NCI-H2196 treated with DMSO at 0.1 percent for 48 hours (cell line): ENCODE data around the gene RBBP6.
A peak's percentile ranks its signal among the peaks of the same experiment; 100 is the strongest.
"Not testable (repeated sequence)": the region's sequence is repeated elsewhere in the genome, so short reads cannot be mapped to it uniquely, and the experiment has no call there.

Source experiments
- DNase-seq: peaks from one replicate; lab custom pipeline; 2025; ENCODE audit not compliant: unreplicated experiment; lab: John Stamatoyannopoulos, UW

Gene RBBP6

DNA sequence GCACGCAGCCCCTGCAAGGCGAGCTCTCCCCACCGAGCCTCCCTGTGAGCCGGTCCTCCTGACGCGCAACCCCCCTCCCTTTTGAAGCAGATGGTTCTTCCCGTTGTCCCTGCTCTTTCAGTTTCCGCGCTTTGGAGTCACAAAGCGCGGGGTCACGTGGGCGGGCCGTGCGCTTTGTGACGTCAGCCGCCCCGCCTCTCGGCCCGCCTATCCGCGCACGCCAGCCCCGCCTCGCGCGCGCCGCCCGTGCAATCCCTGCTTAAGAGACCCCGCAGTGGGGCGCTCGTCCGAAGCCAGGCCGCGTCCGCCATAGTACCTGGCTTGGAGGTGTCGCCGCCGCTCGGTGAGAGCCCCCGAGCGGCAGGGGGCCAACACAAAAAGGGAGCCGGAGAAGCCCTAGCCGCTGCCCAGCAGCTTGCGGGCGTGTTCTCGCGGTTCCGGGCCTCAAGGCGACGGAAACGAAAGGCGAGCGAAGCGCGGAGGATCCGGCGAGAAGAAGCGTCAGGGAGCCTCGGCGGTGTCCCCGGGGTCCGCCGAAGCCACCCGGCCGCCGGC, at the start of gene RBBP6:
TSS of gene RBBP6 (plus strand) at position 272 of the 555 bp plus-strand sequence. CDS start 1,061 bp downstream, outside the sequence.
- peak; percentile 91 for DNase-seq

- DNase-seq: no peak
These were observed 48.5 kb upstream of the RBBP6 start for GRCh38 chr16:24490866-24491265.

DNA sequence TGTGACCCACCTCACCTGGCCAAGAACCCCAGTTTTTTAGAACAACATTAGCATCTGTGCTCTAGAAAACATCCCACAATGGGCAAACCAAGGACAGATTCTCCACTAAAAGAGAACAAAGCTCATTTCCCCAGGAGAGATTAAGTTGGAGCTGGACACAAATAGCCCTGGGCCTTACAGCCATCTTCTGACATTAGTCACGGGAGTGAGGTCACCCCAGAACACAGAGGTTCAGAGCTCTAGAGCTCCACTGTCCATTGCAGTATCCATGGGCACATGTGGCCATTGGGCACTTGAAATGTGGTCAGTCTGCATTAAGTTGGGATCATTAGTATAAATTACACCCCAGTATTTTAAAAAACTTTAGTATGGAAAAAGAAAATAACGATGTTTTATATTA, 47.6 kb upstream of the RBBP6 start:
- no peak for DNase-seq

GRCh38 chr16:24493821-24494220, 45.5 kb upstream of the RBBP6 start:
- no peak for DNase-seq

DNA sequence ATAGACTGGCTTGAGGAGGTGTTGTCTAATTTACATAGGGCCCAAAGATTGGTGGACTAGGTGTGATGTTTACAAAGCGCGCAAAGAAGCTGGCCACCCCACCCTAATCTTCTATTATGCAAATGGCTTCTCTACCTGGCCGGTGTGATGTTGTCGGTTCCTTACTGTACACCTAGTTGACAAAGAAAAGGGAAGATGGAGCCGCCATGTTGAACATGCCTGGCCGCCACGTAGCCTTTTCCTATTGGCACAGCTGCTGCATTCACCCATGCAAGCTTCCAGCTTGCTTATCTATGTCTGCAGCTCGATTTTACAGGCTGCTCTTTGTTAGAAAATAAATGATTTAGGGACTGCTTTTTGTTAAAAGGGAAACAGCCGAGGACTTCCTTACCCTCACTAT, 44.2 kb upstream of the RBBP6 start:
- DNase-seq: not testable (repeated sequence)

DNA sequence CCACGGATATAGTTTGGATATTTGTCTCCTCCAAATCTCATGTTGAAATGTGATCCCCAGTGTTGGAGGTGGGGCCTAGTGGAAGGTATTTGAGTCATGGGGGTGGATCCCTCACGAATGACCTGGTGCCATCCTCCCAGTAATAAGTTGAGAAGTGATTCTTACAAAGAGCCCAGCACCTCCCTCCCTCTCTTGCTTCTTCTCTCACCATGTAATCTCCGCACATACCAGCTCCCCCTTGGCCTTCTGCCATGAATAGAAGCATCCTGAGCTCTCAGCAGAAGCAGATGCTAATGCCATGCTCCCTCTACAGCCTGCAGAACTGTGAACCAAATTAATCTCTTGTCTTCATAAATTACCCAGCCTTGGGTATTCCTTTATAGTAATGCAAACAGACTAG, 41.9 kb upstream of the RBBP6 start:
- DNase-seq: no peak

DNA sequence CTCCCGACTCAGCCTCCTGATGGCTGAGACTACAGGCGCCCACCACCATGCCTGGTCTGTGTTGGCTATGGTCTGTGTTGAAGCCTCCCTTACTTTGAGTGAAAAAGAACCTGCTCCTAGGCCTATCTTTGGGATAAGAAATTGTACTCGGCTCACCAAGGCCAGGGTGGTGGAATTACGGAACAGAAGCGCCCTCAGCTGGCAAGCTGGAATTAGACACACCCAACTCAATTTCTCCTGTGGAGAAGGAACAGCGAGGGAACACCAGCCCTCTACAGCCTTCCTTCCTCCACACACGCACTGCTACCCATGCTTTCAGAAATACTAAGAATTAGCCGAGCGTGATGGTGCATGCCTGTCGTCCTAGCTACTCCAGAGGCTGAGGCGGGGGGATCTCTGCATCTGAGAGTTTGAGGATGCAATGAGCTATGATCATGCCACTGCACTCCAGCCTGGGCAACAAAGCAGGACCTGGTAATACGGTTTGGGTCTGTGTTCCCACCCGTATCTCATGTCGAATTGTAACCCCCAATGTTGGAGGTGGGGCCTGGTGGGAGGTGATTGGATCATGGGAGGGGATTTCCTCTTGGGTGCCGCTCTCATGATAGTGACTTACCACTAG, 40.1 kb upstream of the RBBP6 start:
- no peak for DNase-seq

DNA sequence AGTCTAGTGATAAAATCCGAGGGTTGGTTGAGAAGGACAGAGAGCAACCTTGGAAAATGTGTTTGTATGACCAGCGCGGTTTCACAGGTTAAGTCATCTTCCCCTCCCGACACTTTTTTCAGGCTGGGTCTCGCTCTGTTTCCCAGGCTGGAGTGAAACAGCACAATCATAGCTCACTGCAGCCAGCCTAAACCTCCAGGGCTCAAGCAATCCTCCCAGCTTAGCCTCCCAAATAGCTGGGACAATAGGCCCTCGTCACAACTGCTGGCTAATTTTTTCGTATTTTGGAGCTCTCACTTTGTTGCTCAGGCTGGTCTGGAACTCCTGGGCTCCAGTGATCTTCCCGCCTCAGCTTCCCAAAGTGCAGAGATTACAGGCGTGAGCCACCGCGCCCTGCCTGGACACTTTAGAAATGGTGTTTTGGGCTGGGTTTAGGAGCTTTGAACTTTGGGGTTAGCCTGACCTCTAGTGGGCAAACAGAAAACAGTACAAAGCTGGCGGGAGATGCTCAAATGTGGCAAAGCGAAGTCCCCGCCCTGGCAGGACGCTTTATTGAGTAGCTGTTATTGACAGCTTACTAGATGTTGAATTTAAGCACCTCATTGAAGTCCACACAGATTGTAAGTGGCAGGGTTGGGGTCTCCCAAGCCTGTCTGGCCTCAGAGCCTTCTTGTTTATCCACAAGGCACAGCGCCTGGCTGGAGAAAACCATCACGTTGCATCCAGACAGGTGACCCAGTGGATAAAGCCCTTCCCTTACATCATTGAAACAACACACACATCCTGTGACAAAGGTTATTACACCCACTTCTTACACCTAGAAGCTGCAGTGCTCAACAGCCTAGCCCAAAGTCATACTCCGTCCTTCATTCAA, 34.7 kb upstream of the RBBP6 start:
- DNase-seq: peak; percentile 24

- no peak for DNase-seq
These were observed 33.4 kb upstream of the RBBP6 start for GRCh38 chr16:24505959-24506358.

DNA sequence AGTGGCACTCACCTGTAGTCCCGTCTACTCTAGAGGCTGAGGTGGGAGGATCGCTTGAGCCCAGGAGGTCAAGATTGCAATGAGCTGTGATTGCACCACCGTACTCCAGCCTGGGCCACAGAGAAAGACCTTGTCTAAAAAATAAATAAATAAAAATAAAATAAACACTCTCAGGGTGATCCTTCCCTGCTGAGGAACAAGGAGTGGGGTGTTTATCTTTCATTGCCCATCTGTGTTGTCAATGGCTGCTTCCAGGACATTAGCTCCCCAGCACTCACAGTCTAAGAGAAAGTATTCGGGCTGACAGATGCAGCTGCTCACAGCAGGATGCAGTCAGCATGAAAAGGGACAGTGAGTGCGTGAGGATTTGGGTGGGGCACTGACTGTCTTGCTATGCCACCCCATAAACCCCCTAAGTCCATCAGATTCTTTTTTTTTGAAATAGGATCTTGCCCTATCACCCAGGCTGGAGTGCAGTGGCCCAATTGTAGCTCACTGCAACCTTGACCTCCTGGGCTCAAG, 31.3 kb upstream of the RBBP6 start:
- DNase-seq: no peak

DNA sequence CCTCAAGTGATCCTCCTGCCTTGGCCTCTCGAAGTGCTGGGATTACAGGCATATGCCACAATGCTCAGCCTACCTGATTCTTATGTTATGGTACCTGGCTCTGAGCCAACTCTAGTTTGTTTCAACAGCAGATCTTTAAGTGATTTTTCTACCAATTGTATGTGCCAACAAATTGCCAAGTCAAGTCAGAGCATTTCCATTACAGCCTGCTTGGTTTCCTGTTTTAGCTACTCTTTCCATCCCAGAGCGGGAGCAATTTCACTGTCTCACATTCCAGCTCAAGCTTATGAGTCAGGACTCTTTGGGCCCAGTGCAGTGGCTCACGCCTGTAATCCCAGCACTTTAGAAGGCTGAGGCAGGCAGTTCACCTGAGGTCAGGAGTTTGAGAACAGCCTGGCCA, 30.8 kb upstream of the RBBP6 start:
- DNase-seq: no peak

- no peak for DNase-seq
These were observed 29.8 kb upstream of the RBBP6 start for GRCh38 chr16:24509536-24509935.

DNA sequence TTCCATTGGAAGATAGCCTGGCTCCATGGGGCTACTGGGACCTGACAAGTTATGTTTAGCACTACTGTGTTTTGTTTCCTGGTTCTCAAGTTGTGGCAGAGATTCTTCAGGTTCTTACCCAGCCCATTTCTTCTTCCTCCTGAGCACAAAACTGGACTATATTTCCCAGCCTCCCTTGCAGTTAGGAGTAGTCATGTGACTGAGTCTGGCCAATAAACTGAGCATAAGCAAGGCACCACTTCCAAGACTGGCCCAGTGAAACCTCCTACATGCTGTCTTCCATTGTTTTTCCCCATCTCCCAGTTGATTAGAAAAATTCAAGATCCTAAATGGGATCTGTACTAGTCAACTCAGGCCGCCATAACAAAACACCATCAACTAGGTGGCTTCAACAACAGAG, 28.2 kb upstream of the RBBP6 start:
- DNase-seq: no peak

DNA sequence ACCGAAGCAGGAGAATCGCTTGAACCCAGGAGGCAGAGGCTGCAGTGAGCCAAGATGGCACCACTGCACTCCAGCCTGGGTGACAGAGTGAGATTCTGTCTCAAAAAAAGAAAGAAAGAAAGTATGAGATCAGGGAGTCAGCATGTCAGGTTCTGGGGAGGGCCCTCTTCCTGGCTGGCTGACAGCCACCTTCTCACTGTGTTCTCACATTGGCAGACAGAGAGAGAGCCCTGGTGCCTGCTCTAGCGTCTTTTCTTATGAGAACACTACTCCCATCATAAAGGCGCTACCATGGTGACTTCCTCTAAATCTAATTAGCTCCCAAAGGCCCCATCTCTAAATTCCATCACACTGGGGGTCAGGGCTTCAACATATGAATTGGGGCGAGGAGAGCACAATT, 27.6 kb upstream of the RBBP6 start:
- DNase-seq: no peak

DNA sequence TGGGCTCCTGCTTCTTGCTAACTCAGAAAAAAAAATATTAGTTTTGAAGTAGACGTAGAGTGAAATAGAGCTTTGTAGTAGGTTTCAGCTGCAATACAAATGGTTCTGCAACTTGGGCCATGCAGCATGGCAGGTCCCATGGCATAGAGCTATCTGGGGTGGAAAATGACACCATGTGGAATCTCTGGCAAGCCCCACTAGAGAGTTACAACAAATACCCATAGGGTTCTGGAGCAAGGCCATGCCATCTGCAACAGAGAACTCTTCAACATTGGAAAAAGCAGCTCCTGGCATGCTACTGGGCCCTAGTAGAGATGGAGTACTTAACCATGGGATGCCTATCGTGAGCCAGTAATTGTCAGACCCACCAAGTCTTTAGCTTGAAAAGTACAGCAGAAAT, 25.3 kb upstream of the RBBP6 start:
- DNase-seq: no peak

DNA sequence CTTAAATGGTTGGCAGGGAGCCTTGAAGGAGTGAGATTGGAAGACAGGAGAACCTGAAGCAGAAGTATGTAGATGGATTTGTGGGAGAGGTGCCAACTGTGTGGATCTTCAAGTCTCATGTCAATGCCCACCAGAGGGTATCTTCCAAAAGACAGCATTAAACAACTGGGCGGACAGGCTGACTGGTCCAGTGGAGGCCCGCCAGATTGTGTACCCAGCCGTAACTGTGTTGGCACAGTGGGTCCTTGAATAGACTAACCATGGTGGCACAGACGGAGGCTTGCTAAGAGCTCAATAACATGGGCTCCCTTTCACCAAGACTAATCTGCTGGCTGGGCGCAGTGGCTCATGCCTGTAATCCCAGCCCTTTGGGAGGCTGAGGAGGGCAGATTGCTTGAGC, 24.2 kb upstream of the RBBP6 start:
- DNase-seq: no peak

- peak; percentile 67 for DNase-seq
These were observed 22.3 kb upstream of the RBBP6 start for GRCh38 chr16:24516900-24517669.

- no peak for DNase-seq
These were observed 20.9 kb upstream of the RBBP6 start for GRCh38 chr16:24518498-24518897.

DNA sequence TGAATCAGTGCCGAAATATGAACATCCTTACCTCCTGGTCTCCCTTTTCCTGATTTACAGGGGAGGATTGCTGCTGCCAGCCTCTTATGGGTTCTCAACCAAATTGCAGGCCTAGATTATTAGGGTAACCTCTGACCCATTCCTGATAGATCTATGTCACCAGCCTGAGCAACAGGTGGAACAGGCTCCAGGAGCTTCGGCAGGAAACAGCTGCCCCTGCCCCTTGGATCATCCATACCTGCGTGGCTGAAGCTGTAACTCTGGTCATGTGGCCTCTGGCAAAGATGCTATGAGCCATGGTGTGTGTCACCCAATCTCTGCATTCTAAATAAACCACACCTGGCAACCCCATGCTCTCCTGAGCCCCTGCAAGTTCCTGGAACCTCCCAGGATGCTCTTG, 18.4 kb upstream of the RBBP6 start:
- no peak for DNase-seq

GRCh38 chr16:24522751-24523150, 16.6 kb upstream of the RBBP6 start:
- DNase-seq: no peak

GRCh38 chr16:24523569-24523968, 15.8 kb upstream of the RBBP6 start:
- no peak for DNase-seq
